Upper lobe of left lung (tissue), 6 donors: ENCODE measurements around the gene FN3K. TPM values are rescaled to one million over a fixed set of nuclear protein-coding genes. Genes with fewer than 3 reads are reported as not detected.

ENCODE experiments used
- ATAC-seq, 2 donors: fragments of 200-7000 bp; cut with Tn5 transposase; one replicate each; pipeline ENCODE4 v1.9.1; 2022; ENCODE audit warnings: mild to moderate bottlenecking in 2 of 2, moderate library complexity in 2 of 2; ENCODE audit not compliant: low FRiP score in 2 of 2
- DNase-seq, 2 donors: peaks; one replicate each; pipeline ENCODE4 v3.0.0-alpha.2; 2019 to 2020
- H3K27ac ChIP-seq, 4 donors: fragments of 200-600 bp; sonication (generic); one replicate each; pipeline ENCODE4 v1.5.1; 2016 to 2019
- H3K27me3 ChIP-seq, 4 donors: fragments of 200-600 bp; sonication (generic); one replicate each; pipeline ENCODE4 v1.5.1; 2017 to 2019
- H3K36me3 ChIP-seq, 4 donors: fragments of 200-600 bp; sonication (generic); one replicate each; pipeline ENCODE4 v1.5.1; 2016 to 2019
- H3K4me1 ChIP-seq, 4 donors: fragments of 200-600 bp; sonication (generic); one replicate each; pipeline ENCODE4 v1.5.1; 2018 to 2019
- H3K4me3 ChIP-seq, 4 donors: fragments of 200-600 bp; sonication (generic); one replicate each; pipeline ENCODE4 v1.5.1; 2017 to 2019; ENCODE audit warnings: mild to moderate bottlenecking in 2 of 4, moderate library complexity in 1 of 4
- H3K9me3 ChIP-seq, 4 donors: fragments of 200-600 bp; sonication (generic); one replicate each; pipeline ENCODE4 v1.5.1; 2018 to 2019
- EP300 ChIP-seq, 4 donors: sonication (generic); formaldehyde crosslinking; IDR thresholded peaks; one replicate each; pipeline ENCODE4 v1.5.1; 2017; ENCODE audit warnings: antibody characterized with exemption in 4 of 4, control low read depth in 2 of 4
- POLR2A ChIP-seq, 4 donors: fragments of 450-650 bp; IDR thresholded peaks; one replicate each; pipeline ENCODE4 v1.5.1; 2016 to 2017; ENCODE audit warnings: antibody characterized with exemption in 4 of 4, mild to moderate bottlenecking in 2 of 4
- POLR2AphosphoS5 ChIP-seq, 2 donors: sonication (generic); formaldehyde crosslinking; IDR thresholded peaks; one replicate each; pipeline ENCODE4 v1.5.1; 2017; ENCODE audit warnings: antibody characterized with exemption in 2 of 2
- WGBS, 2 donors: methylation state at CpG; one replicate each; pipeline ENCODE4 v1.1.5; 2017 to 2018; 5-methylcytosine and 5-hydroxymethylcytosine counted together
- total RNA-seq, 6 donors: library from RNA; depleted of rRNA in 4 of 6; stranded (reverse); fragments of >200 nt in 4 of 6; gene quantifications; one replicate each; pipeline versions ENCODE4 v1.1.0 to v1.2.1, GENCODE V29; 2016 to 2021
- TF ChIP-seq, protein P1 (sequence below), 6 experiments: fragments of 450-650 bp in 4 of 6; fragments of 200-600 bp in 2 of 6; sonication (generic) in 2 of 6; IDR thresholded peaks; one replicate each; pipeline ENCODE4 v1.5.1; 2016 to 2019; ENCODE audit warnings: antibody characterized with exemption in 6 of 6
- donor health status: DM: no; HTN: no; CAD: no; lungs with moderate emphysema.
- donor health status: DM: no; HTN: yes; CAD: no; lungs with severe emphysema.

Gene FN3K
- total RNA-seq, 6 donors from 2014 or later: 10.8 to 63.9 (median 30.7) TPM

DNA sequence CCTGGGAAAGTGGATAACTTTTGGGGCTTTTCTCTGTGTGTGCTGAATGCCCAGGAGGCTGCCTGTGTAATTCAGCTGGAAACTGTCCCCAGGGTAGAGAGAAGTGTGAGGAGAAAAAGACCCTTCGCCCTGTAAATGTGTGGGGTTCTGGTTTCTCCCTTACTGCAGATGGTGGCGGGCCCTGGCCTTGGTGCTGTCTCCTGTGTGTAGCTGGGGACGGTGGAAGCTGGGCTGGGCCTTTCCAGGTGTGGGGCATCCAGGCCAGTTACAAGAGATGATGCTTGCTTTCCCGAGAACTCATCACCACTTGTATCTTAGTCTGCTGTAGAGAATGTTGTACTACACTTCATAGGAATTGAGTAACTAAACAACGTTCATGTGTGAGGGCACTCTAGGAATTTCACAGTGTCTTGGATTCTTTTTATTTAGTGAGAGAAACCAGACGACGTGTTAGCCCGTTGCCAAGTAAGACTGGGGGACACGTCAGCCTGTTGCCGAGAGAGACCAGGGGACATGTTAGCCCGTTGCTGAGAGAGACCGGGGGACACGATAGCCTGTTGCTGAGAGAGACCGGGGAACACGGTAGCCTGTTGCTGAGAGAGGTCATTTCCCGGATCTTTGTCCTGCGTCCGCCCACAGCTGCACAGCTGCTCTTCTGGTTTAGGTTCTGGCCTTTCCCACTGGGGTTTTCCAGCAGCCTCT lies 59.5 kb downstream of the FN3K start:
- DNase-seq: no peak
- no peak for ATAC-seq
- WGBS, 2 donors: 81 to 91% methylated on average over 18 of the region's 18 CpGs
- Histone ChIP-seq H3K9me3 (no peaks in the 10 kb centered on the region), H3K27me3 (no peaks in the 10 kb centered on the region), H3K36me3 (peaks cover 0 to 15% (median 4%) of the 10 kb centered on the region in 4 donors), H3K4me3 (no peak overlapping the region), H3K27ac (no peak overlapping the region), H3K4me1 (peaks cover 0 to 9% (median 7%) of the 10 kb centered on the region in 4 donors)
- TF ChIP-seq, protein P1, sequence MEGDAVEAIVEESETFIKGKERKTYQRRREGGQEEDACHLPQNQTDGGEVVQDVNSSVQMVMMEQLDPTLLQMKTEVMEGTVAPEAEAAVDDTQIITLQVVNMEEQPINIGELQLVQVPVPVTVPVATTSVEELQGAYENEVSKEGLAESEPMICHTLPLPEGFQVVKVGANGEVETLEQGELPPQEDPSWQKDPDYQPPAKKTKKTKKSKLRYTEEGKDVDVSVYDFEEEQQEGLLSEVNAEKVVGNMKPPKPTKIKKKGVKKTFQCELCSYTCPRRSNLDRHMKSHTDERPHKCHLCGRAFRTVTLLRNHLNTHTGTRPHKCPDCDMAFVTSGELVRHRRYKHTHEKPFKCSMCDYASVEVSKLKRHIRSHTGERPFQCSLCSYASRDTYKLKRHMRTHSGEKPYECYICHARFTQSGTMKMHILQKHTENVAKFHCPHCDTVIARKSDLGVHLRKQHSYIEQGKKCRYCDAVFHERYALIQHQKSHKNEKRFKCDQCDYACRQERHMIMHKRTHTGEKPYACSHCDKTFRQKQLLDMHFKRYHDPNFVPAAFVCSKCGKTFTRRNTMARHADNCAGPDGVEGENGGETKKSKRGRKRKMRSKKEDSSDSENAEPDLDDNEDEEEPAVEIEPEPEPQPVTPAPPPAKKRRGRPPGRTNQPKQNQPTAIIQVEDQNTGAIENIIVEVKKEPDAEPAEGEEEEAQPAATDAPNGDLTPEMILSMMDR (IDR thresholded peaks at IDR 0.05): no peak

DNA sequence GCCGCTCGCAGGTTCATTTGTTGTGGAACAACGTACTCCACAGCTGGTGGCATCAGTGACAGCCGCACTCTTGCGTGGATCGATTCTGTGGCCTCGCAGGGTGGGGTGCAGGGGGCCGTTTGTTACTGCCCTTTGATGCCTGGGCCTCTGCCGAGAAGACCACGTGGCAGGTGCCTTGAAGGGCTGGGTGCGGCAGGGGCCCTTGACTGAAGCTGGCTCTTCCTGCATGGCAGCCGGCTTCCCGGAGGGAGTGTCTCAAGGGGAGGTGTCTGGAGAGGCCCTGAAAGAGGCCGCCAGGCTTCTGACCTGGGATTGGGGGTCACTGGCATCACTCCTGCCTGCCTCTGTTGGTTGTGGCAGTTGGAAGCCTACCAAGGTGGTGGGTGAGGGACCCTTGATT lies 60.2 kb downstream of the FN3K start:
- ATAC-seq (peak; percentile 28 to 69), DNase-seq (peak in 1 of 2 donors; percentile 79)
- Histone ChIP-seq H3K27ac (no peak overlapping the region), H3K9me3 (no peaks in the 10 kb centered on the region), H3K4me1 (peaks cover 0 to 9% (median 7%) of the 10 kb centered on the region in 4 donors), H3K4me3 (no peak overlapping the region), H3K27me3 (no peaks in the 10 kb centered on the region), H3K36me3 (peaks cover 0 to 17% (median 7%) of the 10 kb centered on the region in 4 donors)
- WGBS, 2 donors: 60 to 84% methylated on average over 8 to 14 of the region's 14 CpGs
- TF ChIP-seq, protein P1 (IDR thresholded peaks at IDR 0.05): no peak

GRCh38 chr17:82797061-82797460 lies 61.6 kb downstream of the FN3K start:
- no peaks in the 10 kb centered on the region for H3K27me3 ChIP-seq
- no peak overlapping the region for H3K27ac ChIP-seq
- H3K4me1 ChIP-seq: peaks cover 0 to 9% (median 7%) of the 10 kb centered on the region in 4 donors
- no peak overlapping the region for H3K4me3 ChIP-seq
- 96 to 97% methylated on average over 9 of the region's 9 CpGs for WGBS, 2 donors
- H3K36me3 ChIP-seq: peaks cover 0 to 15% (median 7%) of the 10 kb centered on the region in 4 donors
- TF ChIP-seq POLR2A (IDR thresholded peaks at IDR 0.05) (no peak), EP300 (IDR thresholded peaks at IDR 0.05) (no peak), POLR2AphosphoS5 (IDR thresholded peaks at IDR 0.05) (no peak)
- TF ChIP-seq, protein P1 (IDR thresholded peaks at IDR 0.05): no peak
- ATAC-seq (no peak), DNase-seq (no peak)
- H3K9me3 ChIP-seq: no peaks in the 10 kb centered on the region

GRCh38 chr17:82798752-82799151 lies 63.3 kb downstream of the FN3K start:
- WGBS, 2 donors: 95 to 97% methylated on average over 7 of the region's 7 CpGs
- H3K4me3 ChIP-seq: no peak overlapping the region
- no peak overlapping the region for H3K27ac ChIP-seq
- H3K9me3 ChIP-seq: no peaks in the 10 kb centered on the region
- H3K36me3 ChIP-seq: peaks cover 0 to 15% (median 7%) of the 10 kb centered on the region in 4 donors
- no peaks in the 10 kb centered on the region for H3K27me3 ChIP-seq
- peaks cover 0 to 9% (median 7%) of the 10 kb centered on the region in 4 donors for H3K4me1 ChIP-seq
- ATAC-seq: no peak
- TF ChIP-seq, protein P1 (IDR thresholded peaks at IDR 0.05): no peak
- TF ChIP-seq POLR2AphosphoS5 (IDR thresholded peaks at IDR 0.05) (no peak), POLR2A (IDR thresholded peaks at IDR 0.05) (no peak), EP300 (IDR thresholded peaks at IDR 0.05) (no peak)
- no peak for DNase-seq

DNA sequence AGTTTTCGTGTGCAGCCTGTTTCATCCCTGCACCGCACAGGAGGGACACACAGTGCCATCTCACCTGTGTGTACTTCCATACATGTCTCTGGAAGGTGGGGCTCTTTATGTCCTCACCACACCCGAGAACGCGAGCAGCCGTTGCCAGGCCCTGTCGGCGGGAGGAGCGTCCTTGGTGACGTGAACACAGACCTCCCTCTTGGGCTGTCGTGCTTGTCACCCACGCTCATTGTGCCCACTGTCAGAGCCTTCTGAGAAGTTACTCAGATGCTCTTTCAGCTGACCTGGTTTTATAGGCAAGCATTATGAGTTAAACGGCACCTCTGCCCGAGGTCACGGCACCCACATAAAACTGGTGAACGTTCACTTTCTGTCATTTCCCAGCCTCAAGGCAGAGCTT lies 64.2 kb downstream of the FN3K start:
- Histone ChIP-seq H3K4me3 (no peak overlapping the region), H3K4me1 (peaks cover 0 to 9% (median 7%) of the 10 kb centered on the region in 4 donors), H3K36me3 (peaks cover 0 to 15% (median 7%) of the 10 kb centered on the region in 4 donors), H3K27me3 (no peaks in the 10 kb centered on the region), H3K9me3 (no peaks in the 10 kb centered on the region), H3K27ac (no peak overlapping the region)
- ATAC-seq: no peak
- WGBS, 2 donors: 92 to 96% methylated on average over 15 to 16 of the region's 16 CpGs
- no peak for DNase-seq
- TF ChIP-seq POLR2A (IDR thresholded peaks at IDR 0.05) (no peak), EP300 (IDR thresholded peaks at IDR 0.05) (no peak), POLR2AphosphoS5 (IDR thresholded peaks at IDR 0.05) (no peak)
- TF ChIP-seq, protein P1 (IDR thresholded peaks at IDR 0.05): no peak
